K562 (cell line): ENCODE results near the gene SRCAP. TPM values are rescaled to one million over a fixed set of nuclear protein-coding genes. Genes with fewer than 3 reads are reported as not detected.

Source experiments
- ATAC-seq: fragments of 200-7000 bp; cut with Tn5 transposase; 3 replicates; pipeline ENCODE4 v1.9.1; 2020; ENCODE audit warnings: moderate library complexity
- BruUV-seq: library from RNA; stranded (reverse); fragments of 400-500 nt; replicated peaks from 2 replicates; lab custom pipeline; 2021; lab: Mats Ljungman, UMichigan
- CTCF ChIA-PET: fragments of 300-600 bp; formaldehyde crosslinking; extraction: SDS; loops from one replicate; lab custom pipeline; 2021; ENCODE audit warnings: low intra/inter-chr PET ratio; lab: Yijun Ruan, JAX
- POLR2A ChIA-PET: fragments of 300-600, 350-650 bp; sonication (Branson Sonifier 250); formaldehyde crosslinking; extraction: SDS; loops from one replicate; lab custom pipeline; 2021; ENCODE audit warnings: antibody characterized with exemption, inconsistent platforms; lab: Yijun Ruan, JAX
- DNase-seq, 4 experiments: peaks; one replicate each; pipeline versions ENCODE4 v3.0.0 to v3.0.0-alpha.2; 2011 to 2018; ENCODE audit warnings: low spot score in 3 of 4, mixed read lengths in 3 of 4; ENCODE audit errors: extremely low read depth in 1 of 4
- FAIRE-seq: peaks from 2 replicates; lab custom pipeline; 2011; peaks lifted over from hg19 to GRCh38; lab: Jason Lieb, UNC
- H2AFZ ChIP-seq: 2 replicates; pipeline ENCODE4 v1.6.0; 2011; ENCODE audit warnings: low read depth, low read length, control low read depth, inconsistent platforms
- H3K27ac ChIP-seq: fragments of 200-600 bp; 3 replicates; pipeline ENCODE4 v1.8.0; 2011; ENCODE audit warnings: low read depth, mild to moderate bottlenecking, control low read depth, inconsistent platforms, low read length, moderate library complexity, mixed read lengths; ENCODE audit errors: extremely low read depth
- H3K27me3 ChIP-seq, 2 experiments: fragments of 300-600 bp in 1 of 2; 2 replicates in 1 of 2; 3 replicates in 1 of 2; pipeline versions ENCODE4 v1.6.0 to v1.8.0; 2011; ENCODE audit warnings: inconsistent platforms in 2 of 2, low read length in 2 of 2, mild to moderate bottlenecking in 1 of 2, mixed read lengths in 1 of 2, moderate library complexity in 1 of 2; ENCODE audit not compliant: control insufficient read depth in 2 of 2, insufficient read depth in 2 of 2
- H3K36me3 ChIP-seq: fragments of 300-600 bp; 3 replicates; pipeline ENCODE4 v1.8.0; 2011; ENCODE audit warnings: mild to moderate bottlenecking, low read length, inconsistent platforms; ENCODE audit not compliant: control insufficient read depth, insufficient read depth
- H3K4me1 ChIP-seq, 2 experiments: fragments of 200-600 bp in 1 of 2; replicated peaks in 1 of 2; 2 replicates in 1 of 2; 3 replicates in 1 of 2; pipeline versions ENCODE4 v1.5.1 to v1.8.0; 2011; ENCODE audit warnings: inconsistent platforms in 2 of 2, low read length in 2 of 2, mild to moderate bottlenecking in 1 of 2, mixed read lengths in 1 of 2, moderate library complexity in 1 of 2; ENCODE audit not compliant: control insufficient read depth in 2 of 2, insufficient read depth in 2 of 2
- H3K4me2 ChIP-seq: 2 replicates; pipeline ENCODE4 v1.6.1; 2011; ENCODE audit warnings: low read length, control low read depth, inconsistent platforms, mixed read lengths; ENCODE audit not compliant: insufficient read depth
- H3K4me3 ChIP-seq: fragments of 200-600 bp; sonication (generic), shearing (Covaris generic); 2 replicates; pipeline ENCODE4 v1.5.1; 2016; ENCODE audit warnings: control low read depth, inconsistent platforms
- H3K79me2 ChIP-seq: fragments of 200-600 bp; 3 replicates; pipeline ENCODE4 v1.8.0; 2011; ENCODE audit warnings: low read length, inconsistent platforms; ENCODE audit not compliant: control insufficient read depth, insufficient read depth
- H3K9ac ChIP-seq, 2 experiments: 2 replicates each; pipeline versions ENCODE4 v1.6.0 to v1.6.1; 2011; ENCODE audit warnings: low read depth in 2 of 2, low read length in 2 of 2, control low read depth in 1 of 2, inconsistent platforms in 1 of 2, mild to moderate bottlenecking in 1 of 2, mixed read lengths in 1 of 2; ENCODE audit not compliant: insufficient read depth in 1 of 2
- H3K9me1 ChIP-seq: one replicate; pipeline ENCODE4 v1.6.0; 2011; ENCODE audit warnings: inconsistent platforms, mild to moderate bottlenecking, low read length, moderate library complexity; ENCODE audit not compliant: control insufficient read depth, insufficient read depth
- H3K9me3 ChIP-seq: replicated peaks from 2 replicates; pipeline ENCODE4 v1.5.1; 2011; ENCODE audit warnings: low read depth, low read length, inconsistent platforms; ENCODE audit not compliant: control insufficient read depth, insufficient read depth
- H4K20me1 ChIP-seq: replicated peaks from 2 replicates; pipeline ENCODE4 v1.6.1; 2011; ENCODE audit warnings: low read length, inconsistent platforms, mixed read lengths; ENCODE audit not compliant: control insufficient read depth, insufficient read depth
- ATF2 ChIP-seq: sonication (generic); formaldehyde crosslinking; IDR thresholded peaks from 2 replicates; pipeline ENCODE4 v1.8.1; 2022; ENCODE audit warnings: missing genetic modification reagents
- HNRNPH1 ChIP-seq: fragments of 200-400 bp; formaldehyde crosslinking; optimal IDR thresholded peaks from 2 replicates; pipeline ENCODE3; 2017; ENCODE audit warnings: low read depth, mild to moderate bottlenecking, low read length, moderate library complexity
- RBFOX2 ChIP-seq: fragments of 200-400 bp; formaldehyde crosslinking; IDR thresholded peaks from 2 replicates; pipeline ENCODE4 v1.6.1; 2017; ENCODE audit warnings: low read depth, mild to moderate bottlenecking, low read length, moderate library complexity
- WGBS: fragments of 100-300 bp; shearing (Covaris generic); methylation state at CpG from one replicate; pipeline ENCODE4 v1.1.6; 2016; ENCODE audit warnings: low coverage, mixed read lengths; ENCODE audit not compliant: insufficient coverage; ENCODE audit errors: missing lambda C conversion rate; 5-methylcytosine and 5-hydroxymethylcytosine counted together
- in situ Hi-C: fragments of 300-500 bp; cut with MboI; formaldehyde crosslinking; loops from 4 replicates; pipeline ENCODE4 v1.15.0; 2018; ENCODE audit warnings: inconsistent platforms, mixed read lengths
- intact Hi-C: fragments of 100-400 bp; cut with micrococcal nuclease; formaldehyde crosslinking; loops from 2 replicates; pipeline ENCODE4 v1.14.2; 2022
- polyA plus RNA-seq, 8 experiments: library from polyadenylated mRNA; depleted of rRNA in 4 of 8; stranded (reverse) in 5 of 8; unstranded in 3 of 8; fragments of >200 nt; fragmentation: Nextera tagmentation in 2 of 8; fragmentation: Illumina TruSeq in 1 of 8; extraction: Ambion mirVana in 2 of 8; extraction: Trizol in 1 of 8; gene quantifications; 2 replicates each; pipeline versions ENCODE4 v1.2.1 to v1.2.3, GENCODE V29; 2011 to 2014; ENCODE audit warnings: inconsistent platforms in 1 of 8, missing spikeins in 1 of 8
- total RNA-seq, 7 experiments: library from RNA; depleted of rRNA in 6 of 7; stranded (reverse); fragments of >200 nt in 6 of 7; fragmentation: Illumina TruSeq in 2 of 7; extraction: Trizol in 2 of 7; gene quantifications; 2 replicates each; pipeline versions ENCODE4 v1.2.1 to v1.2.3, GENCODE V29; 2011 to 2021; ENCODE audit warnings: low replicate concordance in 1 of 7

SRCAP gene
- total and polyA plus RNA-seq, 9 of the 15 experiments (the other 6 are each of a cell fraction or from before 2014, with no cell fraction given): 0.21 to 62.6 (median 5.8) TPM

GRCh38 chr16:30664616-30665109, 34.3 kb upstream of the SRCAP start:
- H3K4me2 ChIP-seq: no peak overlapping the region
- no peak for DNase-seq
- peak overlapping the region in 1 of 2 experiments; percentile 2; a peak in 1 of 4 replicates for H3K9ac ChIP-seq
- ChIA-PET POLR2A (interaction anchor here (0.5 to 2.1 kb wide), 5 partner anchors 8 to 247 kb away, joined by 3 to 6 read pairs (median 5); no protein-coding TSS in a partner anchor), CTCF (no interaction called here)
- H3K9me1 ChIP-seq: peaks cover 4% of the 10 kb centered on the region
- peaks cover 92% of the 10 kb centered on the region; the same call in 2 of the 3 replicates for H3K36me3 ChIP-seq
- H4K20me1 ChIP-seq: 0 out of 2 replicates have a peak, but pooled peaks cover 7% of the 10 kb centered on the region
- 96% methylated on average over 11 of the region's 15 CpGs for WGBS
- intact Hi-C loops (no loop called here), in situ Hi-C loops (no loop called here)
- no peaks in the 10 kb centered on the region for H3K9me3 ChIP-seq
- ATAC-seq: no peak
- H3K27ac ChIP-seq: no peak overlapping the region
- BruUV-seq: no TSS peak
- H3K4me1 ChIP-seq: peaks cover 13 to 40% of the 10 kb centered on the region in 2 experiments; a peak in 4 of 5 replicates
- H3K4me3 ChIP-seq: no peak overlapping the region
- peaks cover 43% of the 10 kb centered on the region for H3K79me2 ChIP-seq
- no peak overlapping the region for H2AFZ ChIP-seq
- no peak for TF ChIP-seq HNRNPH1
- no peak for TF ChIP-seq ATF2 (CRISPR knock-in tag)
- TF ChIP-seq RBFOX2: peak; percentile 42; the same call in 1 of the 2 replicates
- no peak for FAIRE-seq
- H3K27me3 ChIP-seq: no peaks in the 10 kb centered on the region
